ENCODE results near the gene LRRTM2.

The LRRTM2 gene

DNA sequence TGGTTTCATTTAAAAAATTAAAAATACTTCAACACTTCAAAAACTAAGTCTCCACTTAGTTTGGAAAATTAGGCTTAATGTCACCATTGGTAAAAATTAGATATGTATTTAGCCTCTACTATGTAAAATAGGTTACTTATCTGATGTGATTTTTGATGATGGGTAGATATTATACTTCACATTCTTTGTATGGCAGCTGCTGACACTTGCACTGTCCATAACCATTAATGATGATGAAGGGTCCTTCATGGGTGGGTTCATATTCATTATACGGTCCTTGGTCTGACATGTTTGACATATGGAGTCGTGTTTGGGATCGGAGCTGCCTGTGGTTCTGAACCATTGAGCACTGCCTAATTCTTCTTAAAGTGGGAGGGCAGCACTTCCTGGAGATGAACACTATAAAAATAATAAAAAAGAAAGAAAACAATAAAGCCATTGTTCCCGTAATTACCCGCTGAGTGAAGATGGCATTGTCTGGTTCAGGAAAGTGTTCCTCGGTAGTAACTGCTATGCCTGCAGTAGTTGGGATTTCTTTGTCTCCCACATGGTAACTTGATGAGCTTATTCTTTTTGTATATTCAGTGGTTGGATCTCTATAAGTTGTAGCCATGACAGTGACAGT is 2.2 kb downstream of the LRRTM2 start:
- Mint-ChIP-seq H3K4me1 (no peaks in the 10 kb centered on the region), H3K9me3 (no peaks in the 10 kb centered on the region), H3K27me3 (peaks cover 45% of the 10 kb centered on the region), H3K36me3 (no peaks in the 10 kb centered on the region), H3K4me3 (no peak overlapping the region), H3K27ac (no peak overlapping the region)
- CTCF ChIA-PET, result no interaction called here
- DNase-seq, result no peak

DNA sequence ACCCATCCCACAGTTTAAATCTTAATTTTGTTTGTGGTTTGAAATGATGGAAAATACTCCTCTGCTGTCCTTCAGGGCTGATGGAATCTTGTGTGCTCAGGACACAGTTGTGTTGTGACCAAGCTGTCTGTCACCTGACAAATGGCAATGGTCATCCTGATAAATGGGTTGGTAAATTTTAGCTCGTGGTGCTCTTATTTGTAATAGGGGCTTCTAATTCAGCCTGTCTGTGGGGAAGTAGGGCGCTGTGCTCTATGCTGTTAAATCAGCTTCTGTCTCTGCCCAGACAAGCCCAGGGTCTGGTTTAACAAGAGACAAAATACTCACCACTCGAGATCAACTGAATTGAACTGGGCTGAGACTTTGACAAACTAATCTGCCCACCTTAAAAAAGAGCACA is 4.5 kb downstream of the LRRTM2 start:
- Mint-ChIP-seq H3K36me3 (no peaks in the 10 kb centered on the region), H3K4me1 (no peaks in the 10 kb centered on the region), H3K4me3 (no peak overlapping the region), H3K27me3 (peaks cover 41% of the 10 kb centered on the region), H3K27ac (no peak overlapping the region), H3K9me3 (peaks cover 2% of the 10 kb centered on the region)
- no peak for DNase-seq
- CTCF ChIA-PET, result no interaction called here

DNA sequence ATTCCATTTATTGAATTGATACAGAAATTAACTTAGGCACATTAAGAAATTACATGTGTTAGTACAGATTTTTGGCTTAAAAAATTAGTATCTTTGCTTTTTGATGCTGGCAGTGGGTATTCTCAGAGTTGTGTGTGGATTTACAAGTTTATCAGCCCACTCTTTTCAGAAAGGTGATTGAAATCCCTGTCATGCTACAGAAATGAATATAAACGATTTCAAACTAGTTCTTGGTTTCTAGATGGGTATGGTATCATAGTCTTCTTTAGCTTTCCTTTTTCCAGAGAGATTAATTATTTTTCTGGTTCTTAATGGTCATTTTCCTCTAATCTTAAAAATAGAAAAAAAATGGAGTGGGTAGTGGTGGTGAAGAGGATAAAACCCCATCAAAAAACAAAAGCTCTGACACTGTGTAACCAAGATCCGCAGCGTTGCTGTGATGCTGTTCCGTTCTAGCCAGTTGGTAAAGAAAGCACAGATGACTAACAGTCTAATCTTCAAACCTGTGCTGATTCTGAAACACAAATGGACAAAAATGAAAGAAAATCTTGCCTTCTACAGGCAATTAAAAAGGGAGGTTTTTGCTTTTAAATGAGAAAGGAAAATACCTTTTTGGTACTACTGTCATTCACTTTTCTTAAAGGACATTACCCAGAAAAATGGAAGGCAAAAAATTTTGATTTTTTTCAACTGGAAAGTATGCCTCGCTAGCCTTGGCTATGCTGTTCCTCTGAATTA is 5.2 kb downstream of the LRRTM2 start:
- Mint-ChIP-seq H3K27ac (no peak overlapping the region), H3K4me1 (no peaks in the 10 kb centered on the region), H3K27me3 (peaks cover 41% of the 10 kb centered on the region), H3K36me3 (no peaks in the 10 kb centered on the region), H3K9me3 (peaks cover 3% of the 10 kb centered on the region), H3K4me3 (no peak overlapping the region)
- CTCF ChIA-PET, result no interaction called here
- DNase-seq, result no peak

DNA sequence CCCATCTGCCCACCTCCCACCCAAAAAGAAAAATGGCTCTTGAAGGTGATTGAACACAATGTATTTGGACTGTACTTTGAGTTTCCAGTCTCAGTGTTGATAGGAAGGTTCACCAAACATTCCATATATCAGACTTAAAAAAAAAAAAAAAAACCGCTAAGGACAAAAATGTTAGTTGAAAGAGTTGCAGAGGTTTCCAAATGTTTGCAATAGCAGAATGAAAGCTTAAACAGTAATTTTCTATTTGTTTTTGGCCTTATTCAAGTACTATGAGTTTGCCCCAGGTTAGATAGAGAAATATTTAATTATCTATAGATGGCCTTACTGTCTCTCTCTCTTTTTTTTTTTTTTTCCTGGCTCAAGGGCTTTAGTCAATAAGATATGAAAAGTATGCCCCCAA is 6.1 kb downstream of the LRRTM2 start:
- CTCF ChIA-PET, result no interaction called here
- Mint-ChIP-seq H3K4me3 (no peak overlapping the region), H3K9me3 (peaks cover 3% of the 10 kb centered on the region), H3K27me3 (peaks cover 41% of the 10 kb centered on the region), H3K36me3 (no peaks in the 10 kb centered on the region), H3K27ac (no peak overlapping the region), H3K4me1 (no peaks in the 10 kb centered on the region)
- DNase-seq, result no peak

DNA sequence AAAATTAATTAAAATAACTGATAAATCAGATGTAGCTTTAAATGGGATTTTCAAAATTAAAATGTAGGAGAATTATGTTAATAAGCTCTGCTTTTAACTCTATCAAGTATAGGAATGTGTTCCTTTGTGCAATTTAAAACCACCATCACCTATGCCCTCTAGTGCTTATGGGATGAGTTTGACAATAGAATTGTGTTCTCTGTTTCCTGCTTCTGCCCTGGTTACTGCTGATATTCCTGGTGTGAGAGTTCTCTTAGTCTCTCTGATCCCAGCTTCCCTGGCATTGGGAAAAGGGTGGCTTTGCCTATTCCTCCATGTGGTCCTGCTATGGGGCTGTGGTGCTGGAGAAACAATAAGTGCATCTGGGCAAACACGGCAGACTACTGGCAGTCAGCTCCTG is 8.1 kb downstream of the LRRTM2 start:
- peaks cover 29% of the 10 kb centered on the region for H3K27me3 Mint-ChIP-seq
- H3K4me3 Mint-ChIP-seq, result no peak overlapping the region
- no peaks in the 10 kb centered on the region for H3K4me1 Mint-ChIP-seq
- no peak overlapping the region for H3K27ac Mint-ChIP-seq
- CTCF ChIA-PET, result interaction anchor here (0.6 kb wide), 1 partner anchor 42 kb away, joined by 3 read pairs; no protein-coding TSS in a partner anchor
- DNase-seq, result no peak
- H3K9me3 Mint-ChIP-seq, result peaks cover 14% of the 10 kb centered on the region
- H3K36me3 Mint-ChIP-seq, result no peaks in the 10 kb centered on the region

DNA sequence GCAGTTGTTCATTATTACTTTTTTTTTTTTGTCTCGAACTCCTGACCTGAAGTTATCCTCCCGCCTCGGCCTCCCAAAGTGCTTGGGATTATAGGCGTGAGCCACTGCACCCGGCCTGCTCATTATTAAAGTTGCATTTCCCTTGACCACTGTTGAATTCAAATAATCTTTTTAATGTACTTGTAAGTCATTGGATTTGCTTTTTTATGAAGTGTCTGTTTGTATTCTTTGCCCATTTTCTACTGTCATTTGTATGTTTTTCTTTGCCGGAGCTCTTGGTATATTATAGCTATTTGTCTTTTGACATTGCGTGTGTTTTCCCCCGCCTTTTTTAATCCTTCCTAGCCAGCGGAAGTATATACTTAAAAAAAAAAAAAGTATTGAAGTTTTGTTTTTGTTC is 22.0 kb downstream of the LRRTM2 start:
- H3K27ac Mint-ChIP-seq, result no peak overlapping the region

DNA sequence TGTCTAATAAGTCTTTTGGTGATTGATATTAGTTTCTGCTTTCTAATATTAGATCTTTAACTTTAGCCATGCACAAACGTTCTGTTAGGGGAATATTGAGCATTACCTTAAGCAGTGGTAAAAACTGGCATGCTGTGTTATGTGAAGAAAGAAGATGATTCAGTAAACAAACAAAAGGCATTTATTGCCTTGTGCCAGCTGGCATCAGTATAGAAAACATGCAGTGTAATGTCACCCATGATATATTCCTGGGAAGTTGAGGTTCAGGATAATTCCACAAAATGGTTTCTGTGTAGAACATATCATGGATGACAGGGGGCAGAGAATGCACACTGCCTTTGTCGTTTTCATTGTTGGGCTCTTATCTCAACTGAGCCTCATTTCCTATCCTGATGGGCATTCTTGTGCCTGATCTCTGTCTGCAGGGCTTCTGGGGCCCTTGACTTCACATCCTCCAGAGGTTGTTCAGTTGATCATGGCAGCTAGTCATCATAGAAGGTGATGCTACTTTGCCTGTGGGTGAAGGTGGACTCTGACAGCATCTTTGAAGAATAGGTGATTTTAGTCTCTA is 24.2 kb downstream of the LRRTM2 start:
- no peak overlapping the region for H3K27ac Mint-ChIP-seq
- H3K4me3 Mint-ChIP-seq, result no peak overlapping the region
- CTCF ChIA-PET, result no interaction called here
- H3K27me3 Mint-ChIP-seq, result peaks cover 19% of the 10 kb centered on the region
- H3K4me1 Mint-ChIP-seq, result peaks cover 24% of the 10 kb centered on the region
- H3K36me3 Mint-ChIP-seq, result peaks cover 2% of the 10 kb centered on the region
- no peaks in the 10 kb centered on the region for H3K9me3 Mint-ChIP-seq
- no peak for DNase-seq

More for the DNA sequence above, 22.0 kb downstream of the LRRTM2 start:
- Mint-ChIP-seq H3K4me3 (no peak overlapping the region), H3K4me1 (peaks cover 24% of the 10 kb centered on the region), H3K36me3 (peaks cover 2% of the 10 kb centered on the region), H3K27me3 (peaks cover 21% of the 10 kb centered on the region), H3K9me3 (no peaks in the 10 kb centered on the region)
- no peak for DNase-seq
- CTCF ChIA-PET, result no interaction called here

DNA sequence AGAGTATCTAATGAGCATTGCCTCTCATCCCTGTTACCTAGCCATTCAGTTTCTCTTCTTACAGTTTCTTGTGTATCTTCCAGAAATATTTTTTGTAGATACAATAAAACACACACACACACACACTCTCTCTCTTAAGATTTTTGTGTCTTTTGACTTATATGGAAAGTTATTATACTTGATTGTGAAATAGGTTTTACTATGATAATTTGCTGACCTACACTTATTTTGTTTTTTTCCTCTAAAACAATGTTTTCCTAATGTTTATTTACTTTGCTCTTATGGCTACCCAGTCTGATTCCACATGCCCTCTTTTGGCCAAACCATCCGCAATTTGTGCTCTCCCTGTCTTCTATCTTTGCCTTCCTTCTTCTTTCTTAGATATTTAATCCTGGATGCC is 25.3 kb downstream of the LRRTM2 start:
- CTCF ChIA-PET, result no interaction called here
- no peak overlapping the region for H3K27ac Mint-ChIP-seq

DNA sequence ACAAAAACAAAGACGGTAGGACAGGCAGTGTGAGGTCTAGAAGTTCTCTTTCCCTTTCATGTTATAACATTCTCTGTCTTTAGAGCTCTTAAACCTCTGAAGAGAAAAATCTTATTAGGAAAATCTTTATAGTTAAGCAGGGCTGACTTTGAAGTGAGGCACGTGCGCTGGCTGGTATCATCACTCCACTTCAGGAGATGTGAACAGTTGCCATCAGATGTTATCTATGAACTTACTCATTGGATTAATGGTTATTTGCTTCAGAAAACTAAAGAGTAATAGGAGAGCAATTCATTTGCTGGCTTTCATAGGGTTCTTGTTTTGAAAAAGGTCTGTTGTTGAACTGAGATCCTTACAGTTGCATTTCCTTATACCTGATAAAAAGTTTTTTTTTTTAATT is 25.7 kb downstream of the LRRTM2 start:
- Mint-ChIP-seq H3K9me3 (no peaks in the 10 kb centered on the region), H3K36me3 (peaks cover 2% of the 10 kb centered on the region), H3K27ac (no peak overlapping the region), H3K4me1 (peaks cover 21% of the 10 kb centered on the region), H3K4me3 (no peak overlapping the region), H3K27me3 (peaks cover 9% of the 10 kb centered on the region)
- CTCF ChIA-PET, result no interaction called here
- DNase-seq, result no peak

More for the DNA sequence above, 25.3 kb downstream of the LRRTM2 start:
- no peaks in the 10 kb centered on the region for H3K9me3 Mint-ChIP-seq
- no peak overlapping the region for H3K4me3 Mint-ChIP-seq
- DNase-seq, result no peak
- H3K4me1 Mint-ChIP-seq, result peaks cover 21% of the 10 kb centered on the region
- peaks cover 11% of the 10 kb centered on the region for H3K27me3 Mint-ChIP-seq
- peaks cover 2% of the 10 kb centered on the region for H3K36me3 Mint-ChIP-seq

DNA sequence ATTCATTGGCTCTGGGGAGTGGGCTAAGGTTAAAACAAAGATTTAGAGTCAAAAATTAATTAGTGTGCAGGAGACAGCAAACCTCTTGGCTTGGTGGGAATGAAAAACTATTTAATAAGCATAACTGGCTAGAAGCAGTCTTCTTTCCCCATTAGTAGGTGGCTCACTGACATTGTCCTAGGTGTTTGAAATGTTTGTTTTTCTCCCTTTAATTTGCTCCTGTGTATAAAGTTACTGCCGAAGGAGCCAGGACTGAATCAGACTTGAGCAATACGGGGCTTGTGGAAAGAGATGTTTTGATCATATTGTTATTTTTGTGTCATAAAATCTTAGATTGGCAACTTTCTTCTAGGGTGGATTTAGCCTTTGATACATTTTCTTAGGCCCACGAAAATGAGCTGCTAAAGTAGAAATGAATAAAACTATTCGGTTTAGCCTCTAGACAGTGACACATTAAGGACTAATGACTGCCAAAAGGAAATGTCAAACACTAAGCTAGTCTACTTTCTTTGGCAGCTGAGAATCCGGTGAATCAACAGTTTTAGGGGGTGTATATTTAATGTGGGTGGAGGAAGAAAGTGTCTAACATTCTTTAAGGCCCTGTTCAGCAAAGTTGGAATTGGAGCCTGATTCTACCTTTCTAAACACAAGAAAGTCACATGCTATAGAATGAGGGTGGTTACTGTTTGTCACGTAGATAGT is 30.2 kb downstream of the LRRTM2 start:
- Mint-ChIP-seq H3K4me1 (peaks cover 5% of the 10 kb centered on the region), H3K36me3 (no peaks in the 10 kb centered on the region), H3K9me3 (no peaks in the 10 kb centered on the region), H3K27me3 (peaks cover 6% of the 10 kb centered on the region), H3K4me3 (no peak overlapping the region), H3K27ac (no peak overlapping the region)
- DNase-seq, result no peak
- CTCF ChIA-PET, result interaction anchor here (0.8 kb wide), 1 partner anchor 12 kb away, joined by 3 read pairs; no protein-coding TSS in a partner anchor

DNA sequence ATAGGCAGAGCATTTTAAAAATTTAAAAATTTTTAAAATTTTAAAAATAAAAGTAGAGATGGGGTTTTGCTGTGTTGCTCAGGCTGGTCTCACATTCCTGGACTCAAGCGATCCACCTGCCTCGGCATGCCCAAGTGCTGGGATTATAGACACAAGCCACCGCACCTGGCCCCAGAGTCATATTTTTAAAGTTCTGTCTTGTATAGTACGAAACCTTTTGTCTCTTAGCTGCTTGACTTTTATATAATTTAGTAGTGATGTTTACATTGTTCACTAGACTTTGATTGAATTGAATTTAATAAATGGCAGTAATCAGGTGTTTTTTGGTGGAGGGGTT is 31.0 kb downstream of the LRRTM2 start:
- CTCF ChIA-PET, result interaction anchor here (0.8 kb wide), 1 partner anchor 11 kb away, joined by 3 read pairs; no protein-coding TSS in a partner anchor
- no peak overlapping the region for H3K27ac Mint-ChIP-seq
- H3K4me1 Mint-ChIP-seq, result peaks cover 5% of the 10 kb centered on the region
- H3K4me3 Mint-ChIP-seq, result no peak overlapping the region
- H3K9me3 Mint-ChIP-seq, result no peaks in the 10 kb centered on the region
- H3K27me3 Mint-ChIP-seq, result peaks cover 6% of the 10 kb centered on the region
- DNase-seq, result no peak
- no peaks in the 10 kb centered on the region for H3K36me3 Mint-ChIP-seq

DNA sequence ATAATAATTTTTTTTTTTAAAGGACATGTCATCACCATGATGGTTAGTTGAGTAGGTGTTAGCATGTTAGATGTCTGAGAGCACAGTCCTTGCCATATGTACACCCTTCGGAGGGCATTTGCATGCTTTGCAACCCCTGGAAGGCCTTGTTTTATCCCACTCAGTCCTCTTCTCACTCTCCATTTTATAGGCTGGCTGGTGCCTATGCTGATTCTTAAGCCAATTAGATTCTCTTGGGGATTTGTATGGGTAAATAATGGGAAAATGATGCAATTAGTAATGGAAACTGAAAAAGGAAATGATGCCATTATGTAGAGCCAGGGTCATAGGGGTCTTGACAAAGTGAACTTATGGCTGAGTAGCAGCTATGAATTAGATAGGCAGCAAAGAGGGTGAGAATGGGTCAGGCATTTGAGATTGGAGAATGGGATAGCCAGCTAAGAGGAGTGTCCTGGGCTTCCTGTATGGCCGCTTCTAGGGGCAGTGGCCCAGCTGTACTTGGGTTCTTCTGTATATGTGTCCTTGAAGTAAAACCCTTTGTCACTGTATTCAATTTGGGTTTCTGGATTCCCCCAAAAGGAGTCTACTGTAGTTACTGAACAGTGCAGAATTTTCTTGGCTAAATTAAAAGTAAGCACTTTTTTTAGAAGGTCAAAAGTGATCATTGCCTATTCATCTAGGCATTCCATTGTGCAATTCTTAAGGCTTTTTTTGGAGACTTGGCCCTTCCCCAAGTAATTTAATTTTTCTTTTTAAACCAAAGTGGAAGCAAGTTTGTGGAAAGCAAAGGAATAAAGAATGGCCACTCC is 31.6 kb downstream of the LRRTM2 start:
- H3K4me1 Mint-ChIP-seq, result peaks cover 2% of the 10 kb centered on the region
- H3K4me3 Mint-ChIP-seq, result no peak overlapping the region
- CTCF ChIA-PET, result interaction anchor here (0.8 kb wide), 1 partner anchor 10 kb away, joined by 3 read pairs; no protein-coding TSS in a partner anchor
- H3K36me3 Mint-ChIP-seq, result no peaks in the 10 kb centered on the region
- H3K27me3 Mint-ChIP-seq, result peaks cover 6% of the 10 kb centered on the region
- no peak overlapping the region for H3K27ac Mint-ChIP-seq
- no peaks in the 10 kb centered on the region for H3K9me3 Mint-ChIP-seq
- DNase-seq, result no peak

DNA sequence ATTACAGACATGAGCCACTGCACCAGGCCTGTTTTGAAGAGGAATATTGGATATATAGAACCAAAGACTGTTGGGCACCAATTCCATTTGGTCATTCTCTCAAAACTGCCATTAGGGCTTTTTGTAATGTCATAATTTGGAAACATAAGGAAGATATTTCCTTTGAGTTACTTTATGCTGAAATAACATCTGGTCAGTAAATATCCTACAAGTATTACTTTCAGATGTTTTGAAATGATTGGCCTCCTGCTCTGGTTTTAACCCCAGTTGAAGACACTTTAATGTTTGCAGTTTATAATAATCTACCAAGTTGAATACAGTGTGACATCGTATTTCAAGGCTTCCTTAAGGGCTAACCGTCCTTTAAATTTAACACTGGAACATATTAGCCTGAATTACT is 33.6 kb downstream of the LRRTM2 start:
- H3K4me1 Mint-ChIP-seq, result no peaks in the 10 kb centered on the region
- H3K36me3 Mint-ChIP-seq, result no peaks in the 10 kb centered on the region
- CTCF ChIA-PET, result no interaction called here
- no peaks in the 10 kb centered on the region for H3K27me3 Mint-ChIP-seq
- no peak overlapping the region for H3K4me3 Mint-ChIP-seq
- no peaks in the 10 kb centered on the region for H3K9me3 Mint-ChIP-seq
- no peak overlapping the region for H3K27ac Mint-ChIP-seq
- DNase-seq, result no peak

DNA sequence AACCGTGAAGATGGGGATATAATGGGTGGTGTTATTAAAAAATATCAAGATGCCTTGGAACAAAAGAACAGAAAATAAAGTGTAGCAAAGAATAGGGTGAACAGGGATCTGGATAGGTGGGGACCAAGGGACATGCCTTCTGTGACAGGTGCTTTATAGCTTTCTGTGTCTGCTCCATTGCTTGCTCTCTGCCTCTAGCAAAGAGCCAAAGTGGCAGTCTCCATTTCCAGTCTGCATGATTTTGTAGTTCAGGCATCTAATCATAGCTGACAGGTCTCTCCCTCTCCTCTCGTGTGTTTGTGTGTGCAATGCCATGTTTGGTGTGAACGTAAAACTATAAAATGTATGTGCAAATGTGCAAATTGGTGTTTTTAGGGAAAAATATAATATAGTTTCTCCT is 35.0 kb downstream of the LRRTM2 start:
- no peak overlapping the region for H3K4me3 Mint-ChIP-seq
- DNase-seq, result no peak
- H3K27ac Mint-ChIP-seq, result no peak overlapping the region
- CTCF ChIA-PET, result interaction anchor here (1.3 kb wide), 1 partner anchor 50 kb away, joined by 4 read pairs; no protein-coding TSS in a partner anchor
- no peaks in the 10 kb centered on the region for H3K9me3 Mint-ChIP-seq
- no peaks in the 10 kb centered on the region for H3K27me3 Mint-ChIP-seq
- no peaks in the 10 kb centered on the region for H3K36me3 Mint-ChIP-seq
- no peaks in the 10 kb centered on the region for H3K4me1 Mint-ChIP-seq
